Measurements from ENCODE around the gene AKR1B1. TPM values are rescaled to one million over a fixed set of nuclear protein-coding genes. Genes with fewer than 3 reads are reported as not detected.

The AKR1B1 gene
- total RNA-seq, 5 donors from 2014 or later (not counting 1 experiment from before 2014, with no cell fraction given), result 64.3 to 92.4 (median 85.3) TPM

- H3K9me3 Mint-ChIP-seq, result no peaks in the 10 kb centered on the region
- Histone ChIP-seq H3K9me3 (no peaks in the 10 kb centered on the region), H3K4me3 (ENCODE audit: control insufficient read depth in 1 of 2, extremely low read depth in 1 of 2, low read length in 1 of 2) (no peak overlapping the region), H3K4me1 (ENCODE audit: control insufficient read depth in 1 of 2, extremely low read depth in 1 of 2, insufficient read depth in 2 of 2, low read length in 2 of 2) (no peaks in the 10 kb centered on the region), H3K36me3 (ENCODE audit: control insufficient read depth in 2 of 2, extremely low read depth in 1 of 2, insufficient read depth in 1 of 2, low read length in 1 of 2) (no peaks in the 10 kb centered on the region), H3K27ac (ENCODE audit: low read length) (no peak overlapping the region), H3K27me3 (replicated peaks in 1 of 2; ENCODE audit: control insufficient read depth in 2 of 2, extremely low read depth in 1 of 2, insufficient read depth in 2 of 2, low read length in 1 of 2) (peaks cover 0 to 10% of the 10 kb centered on the region in 2 experiments)
- CTCF ChIA-PET, result no interaction called here
- no peak for DNase-seq
- POLR2A ChIA-PET, result no interaction called here
- no peak overlapping the region for H3K27ac Mint-ChIP-seq
- 45% methylated on average over 1 of the region's 4 CpGs for WGBS (ENCODE audit: insufficient coverage)
- no peaks in the 10 kb centered on the region for H3K36me3 Mint-ChIP-seq
- no peaks in the 10 kb centered on the region for H3K4me1 Mint-ChIP-seq
- ATAC-seq (replicated peaks in 1 of 4), result no peak
- H3K4me3 Mint-ChIP-seq, result no peak overlapping the region
- peaks cover 12 to 13% of the 10 kb centered on the region in 2 donors for H3K27me3 Mint-ChIP-seq
Observed at GRCh38 chr7:134422638-134423037, 36.3 kb downstream of the AKR1B1 start.

DNA sequence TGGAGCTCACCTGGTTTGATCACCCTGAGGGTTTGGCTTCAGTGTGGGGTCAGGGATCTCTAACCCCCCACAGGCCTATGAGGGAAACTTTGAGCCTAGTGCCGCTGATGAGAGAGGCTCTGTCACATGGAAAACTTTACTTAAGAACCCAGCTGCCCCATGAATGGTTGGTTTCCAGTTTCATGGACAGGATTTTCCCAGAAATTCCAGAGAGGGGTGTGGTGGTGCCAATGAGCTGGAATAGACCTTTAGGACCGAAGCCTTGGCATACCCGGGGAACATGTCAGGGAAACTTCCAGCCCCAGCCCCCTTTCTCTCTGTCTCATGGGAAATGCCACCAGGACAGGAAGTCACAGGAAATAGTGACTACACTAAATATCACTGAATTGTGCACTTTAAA is 36.9 kb downstream of the AKR1B1 start:
- Histone ChIP-seq H3K9me3 (no peaks in the 10 kb centered on the region), H3K27me3 (replicated peaks in 1 of 2; ENCODE audit: control insufficient read depth in 2 of 2, extremely low read depth in 1 of 2, insufficient read depth in 2 of 2, low read length in 1 of 2) (peaks cover 0 to 10% of the 10 kb centered on the region in 2 experiments), H3K4me1 (ENCODE audit: control insufficient read depth in 1 of 2, extremely low read depth in 1 of 2, insufficient read depth in 2 of 2, low read length in 2 of 2) (no peaks in the 10 kb centered on the region), H3K4me3 (ENCODE audit: control insufficient read depth in 1 of 2, extremely low read depth in 1 of 2, low read length in 1 of 2) (no peak overlapping the region), H3K27ac (ENCODE audit: low read length) (no peak overlapping the region), H3K36me3 (ENCODE audit: control insufficient read depth in 2 of 2, extremely low read depth in 1 of 2, insufficient read depth in 1 of 2, low read length in 1 of 2) (no peaks in the 10 kb centered on the region)
- H3K27ac Mint-ChIP-seq, result no peak overlapping the region
- no peak for ATAC-seq (replicated peaks in 1 of 4)
- POLR2A ChIA-PET, result no interaction called here
- CTCF ChIA-PET, result no interaction called here
- H3K4me3 Mint-ChIP-seq, result no peak overlapping the region
- no peaks in the 10 kb centered on the region for H3K4me1 Mint-ChIP-seq
- no peaks in the 10 kb centered on the region for H3K9me3 Mint-ChIP-seq
- DNase-seq, result no peak
- WGBS (ENCODE audit: insufficient coverage), result no CpG with 5 or more reads among the region's 3 CpGs
- H3K36me3 Mint-ChIP-seq, result no peaks in the 10 kb centered on the region
- H3K27me3 Mint-ChIP-seq, result peaks cover 12 to 13% of the 10 kb centered on the region in 2 donors

GRCh38 chr7:134420424-134421125 is 38.3 kb downstream of the AKR1B1 start:
- POLR2A ChIA-PET, result no interaction called here
- DNase-seq (no peak), ATAC-seq (replicated peaks in 1 of 4) (no peak)
- Mint-ChIP-seq H3K36me3 (no peaks in the 10 kb centered on the region), H3K27ac (no peak overlapping the region), H3K4me3 (no peak overlapping the region), H3K9me3 (no peaks in the 10 kb centered on the region), H3K27me3 (peaks cover 12 to 13% of the 10 kb centered on the region in 2 donors), H3K4me1 (no peaks in the 10 kb centered on the region)
- CTCF ChIA-PET, result interaction anchor here in 1 of 2 donors (0.7 kb wide), 1 partner anchor 12 kb away, joined by 3 read pairs; no protein-coding TSS in a partner anchor
- 65% methylated on average over 2 of the region's 8 CpGs for WGBS (ENCODE audit: insufficient coverage)
- Histone ChIP-seq H3K36me3 (ENCODE audit: control insufficient read depth in 2 of 2, extremely low read depth in 1 of 2, insufficient read depth in 1 of 2, low read length in 1 of 2) (no peaks in the 10 kb centered on the region), H3K4me1 (ENCODE audit: control insufficient read depth in 1 of 2, extremely low read depth in 1 of 2, insufficient read depth in 2 of 2, low read length in 2 of 2) (no peaks in the 10 kb centered on the region), H3K27me3 (replicated peaks in 1 of 2; ENCODE audit: control insufficient read depth in 2 of 2, extremely low read depth in 1 of 2, insufficient read depth in 2 of 2, low read length in 1 of 2) (peaks cover 0 to 10% of the 10 kb centered on the region in 2 experiments), H3K9me3 (no peaks in the 10 kb centered on the region), H3K4me3 (ENCODE audit: control insufficient read depth in 1 of 2, extremely low read depth in 1 of 2, low read length in 1 of 2) (no peak overlapping the region), H3K27ac (ENCODE audit: low read length) (no peak overlapping the region)

DNA sequence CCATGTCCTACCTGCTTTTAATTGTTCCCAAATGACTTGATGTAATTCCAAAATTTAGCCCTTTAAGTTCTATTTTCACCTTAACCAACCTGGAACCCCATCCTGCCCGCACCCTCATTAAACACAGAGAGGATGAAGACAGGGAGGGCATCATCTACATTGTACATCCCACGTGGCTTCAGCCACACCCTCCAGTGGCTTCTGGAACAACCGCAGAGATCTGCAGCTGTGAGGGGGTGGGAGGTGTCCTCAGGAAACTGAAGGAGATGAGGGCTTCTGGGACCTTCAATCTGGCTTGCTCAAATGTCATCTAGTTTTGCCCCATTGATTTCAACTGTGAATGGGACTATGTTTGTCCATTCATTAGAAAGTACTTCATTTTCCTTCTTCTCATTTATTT is 39.0 kb downstream of the AKR1B1 start:
- DNase-seq (no peak), ATAC-seq (replicated peaks in 1 of 4) (no peak)
- H3K27me3 ChIP-seq (replicated peaks in 1 of 2; ENCODE audit: control insufficient read depth in 2 of 2, extremely low read depth in 1 of 2, insufficient read depth in 2 of 2, low read length in 1 of 2), result peaks cover 0 to 10% of the 10 kb centered on the region in 2 experiments
- Mint-ChIP-seq H3K27ac (no peak overlapping the region), H3K36me3 (no peaks in the 10 kb centered on the region), H3K27me3 (peaks cover 12 to 13% of the 10 kb centered on the region in 2 donors), H3K9me3 (no peaks in the 10 kb centered on the region), H3K4me1 (no peaks in the 10 kb centered on the region), H3K4me3 (no peak overlapping the region)
- H3K36me3 ChIP-seq (ENCODE audit: control insufficient read depth in 2 of 2, extremely low read depth in 1 of 2, insufficient read depth in 1 of 2, low read length in 1 of 2), result no peaks in the 10 kb centered on the region
- no peak overlapping the region for H3K4me3 ChIP-seq (ENCODE audit: control insufficient read depth in 1 of 2, extremely low read depth in 1 of 2, low read length in 1 of 2)
- POLR2A ChIA-PET, result no interaction called here
- no peak overlapping the region for H3K27ac ChIP-seq (ENCODE audit: low read length)
- no CpG with 5 or more reads among the region's 3 CpGs for WGBS (ENCODE audit: insufficient coverage)
- no peaks in the 10 kb centered on the region for H3K9me3 ChIP-seq
- CTCF ChIA-PET, result interaction anchor here in 1 of 2 donors (0.7 kb wide), 1 partner anchor 12 kb away, joined by 3 read pairs; no protein-coding TSS in a partner anchor
- no peaks in the 10 kb centered on the region for H3K4me1 ChIP-seq (ENCODE audit: control insufficient read depth in 1 of 2, extremely low read depth in 1 of 2, insufficient read depth in 2 of 2, low read length in 2 of 2)

DNA sequence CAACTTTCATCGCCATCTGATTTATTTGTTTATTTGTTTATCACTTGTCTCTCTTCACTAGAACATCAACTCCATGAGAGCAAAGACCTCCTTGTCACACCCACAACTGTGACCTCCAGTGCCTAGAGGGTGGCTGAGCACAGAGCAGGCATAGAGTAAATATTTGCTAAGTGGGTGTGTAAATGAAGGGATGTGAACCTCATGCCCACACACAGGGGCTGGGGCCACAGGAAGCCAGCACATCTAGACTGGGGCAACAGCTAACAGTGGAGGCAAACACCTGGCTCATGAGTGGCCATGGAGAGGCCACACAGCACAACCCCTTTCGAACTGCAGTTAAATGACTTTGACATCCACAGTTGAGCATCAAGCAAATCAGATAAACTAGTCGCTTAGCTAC is 39.8 kb downstream of the AKR1B1 start:
- no peaks in the 10 kb centered on the region for H3K4me1 ChIP-seq (ENCODE audit: control insufficient read depth in 1 of 2, extremely low read depth in 1 of 2, insufficient read depth in 2 of 2, low read length in 2 of 2)
- Mint-ChIP-seq H3K27me3 (peaks cover 12 to 18% of the 10 kb centered on the region in 2 donors), H3K36me3 (no peaks in the 10 kb centered on the region), H3K27ac (no peak overlapping the region), H3K4me3 (no peak overlapping the region), H3K4me1 (no peaks in the 10 kb centered on the region), H3K9me3 (no peaks in the 10 kb centered on the region)
- H3K27ac ChIP-seq (ENCODE audit: low read length), result no peak overlapping the region
- ATAC-seq (replicated peaks in 1 of 4) (no peak), DNase-seq (no peak)
- peaks cover 0 to 11% of the 10 kb centered on the region in 2 experiments for H3K27me3 ChIP-seq (replicated peaks in 1 of 2; ENCODE audit: control insufficient read depth in 2 of 2, extremely low read depth in 1 of 2, insufficient read depth in 2 of 2, low read length in 1 of 2)
- no peaks in the 10 kb centered on the region for H3K36me3 ChIP-seq (ENCODE audit: control insufficient read depth in 2 of 2, extremely low read depth in 1 of 2, insufficient read depth in 1 of 2, low read length in 1 of 2)
- ChIA-PET CTCF (no interaction called here), POLR2A (no interaction called here)
- H3K9me3 ChIP-seq, result no peaks in the 10 kb centered on the region
- H3K4me3 ChIP-seq (ENCODE audit: control insufficient read depth in 1 of 2, extremely low read depth in 1 of 2, low read length in 1 of 2), result no peak overlapping the region
- 100% methylated on average over 2 of the region's 3 CpGs for WGBS (ENCODE audit: insufficient coverage)

- no peak overlapping the region for H3K27ac Mint-ChIP-seq
- ChIA-PET CTCF (no interaction called here), POLR2A (no interaction called here)
- peaks cover 0 to 11% of the 10 kb centered on the region in 2 experiments for H3K27me3 ChIP-seq (replicated peaks in 1 of 2; ENCODE audit: control insufficient read depth in 2 of 2, extremely low read depth in 1 of 2, insufficient read depth in 2 of 2, low read length in 1 of 2)
- DNase-seq (no peak), ATAC-seq (replicated peaks in 1 of 4) (no peak)
- H3K4me1 ChIP-seq (ENCODE audit: control insufficient read depth in 1 of 2, extremely low read depth in 1 of 2, insufficient read depth in 2 of 2, low read length in 2 of 2), result no peaks in the 10 kb centered on the region
- no peaks in the 10 kb centered on the region for H3K9me3 ChIP-seq
- no peaks in the 10 kb centered on the region for H3K36me3 Mint-ChIP-seq
- H3K4me3 ChIP-seq (ENCODE audit: control insufficient read depth in 1 of 2, extremely low read depth in 1 of 2, low read length in 1 of 2), result no peak overlapping the region
- H3K27me3 Mint-ChIP-seq, result peaks cover 5 to 22% of the 10 kb centered on the region in 2 donors
- H3K36me3 ChIP-seq (ENCODE audit: control insufficient read depth in 2 of 2, extremely low read depth in 1 of 2, insufficient read depth in 1 of 2, low read length in 1 of 2), result no peaks in the 10 kb centered on the region
- H3K4me3 Mint-ChIP-seq, result no peak overlapping the region
- no peaks in the 10 kb centered on the region for H3K9me3 Mint-ChIP-seq
- no peak overlapping the region for H3K27ac ChIP-seq (ENCODE audit: low read length)
- no peaks in the 10 kb centered on the region for H3K4me1 Mint-ChIP-seq
Observed at GRCh38 chr7:134415700-134416099, 43.2 kb downstream of the AKR1B1 start.
